ENCODE data around the gene RNF41.

The RNF41 gene

DNA sequence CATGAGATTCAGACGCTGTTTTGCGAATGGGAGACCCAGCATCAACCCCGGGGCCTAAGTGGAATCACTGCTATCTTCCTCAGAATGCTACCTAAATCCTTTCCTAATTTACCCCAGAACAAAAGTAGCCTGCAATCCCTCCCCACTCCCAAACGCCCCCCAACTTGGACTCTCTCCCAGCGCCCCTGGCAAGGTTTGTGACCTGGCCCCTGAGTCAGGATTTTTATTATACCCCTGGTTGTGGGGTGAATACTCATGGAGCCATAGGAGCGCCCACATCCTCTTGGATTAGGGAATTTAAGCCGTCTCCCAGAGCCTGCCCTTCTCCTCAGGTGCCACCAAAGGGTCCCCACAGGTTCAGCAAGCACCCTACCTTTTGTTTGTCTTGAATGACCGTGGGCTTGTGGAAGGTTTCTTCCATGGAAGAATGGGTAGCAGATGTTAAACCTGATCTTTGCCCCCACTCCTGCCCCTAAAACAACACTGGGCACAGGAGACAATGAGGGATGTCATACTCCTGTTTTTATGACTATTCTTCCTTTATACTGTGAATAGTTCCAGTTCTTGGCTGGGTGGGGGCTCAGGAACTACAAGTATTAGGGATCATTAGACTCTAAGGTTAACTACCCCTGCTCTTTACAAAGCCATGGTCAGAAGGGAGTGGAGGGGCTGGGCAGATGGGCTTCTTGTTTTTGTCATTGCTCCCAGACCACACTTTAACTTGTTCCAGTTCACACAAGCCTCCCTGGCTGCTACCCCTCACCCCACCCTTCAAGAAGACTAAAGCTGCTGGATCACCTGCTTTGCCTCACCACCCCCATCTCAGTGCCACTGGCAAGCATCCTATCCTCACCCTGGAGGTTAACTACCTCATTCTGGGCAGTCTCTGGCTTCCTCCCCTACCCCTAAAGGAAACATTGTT is 68.7 kb downstream of the RNF41 start:
- no peak for DNase-seq
- H3K36me3 ChIP-seq (replicated peaks; ENCODE audit: insufficient read depth, low read length), result no peaks in the 10 kb centered on the region
- peak overlapping the region; percentile 67 for H3K4me3 ChIP-seq (ENCODE audit: low read length)
- no peaks in the 10 kb centered on the region for H3K9me2 ChIP-seq (replicated peaks; ENCODE audit: insufficient read depth, low read length)
- H3K9ac ChIP-seq (ENCODE audit: low read length), result peak overlapping the region; percentile 81; the same call in 1 of the 2 replicates
- H3K4me2 ChIP-seq (ENCODE audit: low read depth, low read length), result peak overlapping the region; percentile 97
- H3K79me2 ChIP-seq (ENCODE audit: low read length), result peaks cover 15% of the 10 kb centered on the region
- TF ChIP-seq EZH2phosphoT487 (IDR thresholded peaks at IDR 0.05; ENCODE audit: low read length) (no peak), EZH2 (optimal IDR thresholded peaks at IDR 0.05; ENCODE audit: low read depth, low read length) (no peak)
- TF ChIP-seq, protein P1, sequence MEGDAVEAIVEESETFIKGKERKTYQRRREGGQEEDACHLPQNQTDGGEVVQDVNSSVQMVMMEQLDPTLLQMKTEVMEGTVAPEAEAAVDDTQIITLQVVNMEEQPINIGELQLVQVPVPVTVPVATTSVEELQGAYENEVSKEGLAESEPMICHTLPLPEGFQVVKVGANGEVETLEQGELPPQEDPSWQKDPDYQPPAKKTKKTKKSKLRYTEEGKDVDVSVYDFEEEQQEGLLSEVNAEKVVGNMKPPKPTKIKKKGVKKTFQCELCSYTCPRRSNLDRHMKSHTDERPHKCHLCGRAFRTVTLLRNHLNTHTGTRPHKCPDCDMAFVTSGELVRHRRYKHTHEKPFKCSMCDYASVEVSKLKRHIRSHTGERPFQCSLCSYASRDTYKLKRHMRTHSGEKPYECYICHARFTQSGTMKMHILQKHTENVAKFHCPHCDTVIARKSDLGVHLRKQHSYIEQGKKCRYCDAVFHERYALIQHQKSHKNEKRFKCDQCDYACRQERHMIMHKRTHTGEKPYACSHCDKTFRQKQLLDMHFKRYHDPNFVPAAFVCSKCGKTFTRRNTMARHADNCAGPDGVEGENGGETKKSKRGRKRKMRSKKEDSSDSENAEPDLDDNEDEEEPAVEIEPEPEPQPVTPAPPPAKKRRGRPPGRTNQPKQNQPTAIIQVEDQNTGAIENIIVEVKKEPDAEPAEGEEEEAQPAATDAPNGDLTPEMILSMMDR (IDR thresholded peaks at IDR 0.05; ENCODE audit: low read length), result no peak
- H3F3A ChIP-seq (ENCODE audit: insufficient read depth, low read length), result peaks cover 22% of the 10 kb centered on the region
- H3K27me3 ChIP-seq (replicated peaks; ENCODE audit: insufficient read depth, low read length), result no peaks in the 10 kb centered on the region
- H3K4me1 ChIP-seq (ENCODE audit: low read length), result peaks cover 17% of the 10 kb centered on the region
- no peaks in the 10 kb centered on the region for H4K20me1 ChIP-seq (ENCODE audit: insufficient read depth, low read length)
- no peak overlapping the region for H3K27ac ChIP-seq (ENCODE audit: low read length)
- peak overlapping the region; percentile 86 for H2AFZ ChIP-seq (ENCODE audit: low read length)
- H3K9me3 ChIP-seq (replicated peaks; ENCODE audit: insufficient read depth, low read length), result no peaks in the 10 kb centered on the region
